ENCODE data around the gene KRTAP5-5.

The KRTAP5-5 gene

DNA sequence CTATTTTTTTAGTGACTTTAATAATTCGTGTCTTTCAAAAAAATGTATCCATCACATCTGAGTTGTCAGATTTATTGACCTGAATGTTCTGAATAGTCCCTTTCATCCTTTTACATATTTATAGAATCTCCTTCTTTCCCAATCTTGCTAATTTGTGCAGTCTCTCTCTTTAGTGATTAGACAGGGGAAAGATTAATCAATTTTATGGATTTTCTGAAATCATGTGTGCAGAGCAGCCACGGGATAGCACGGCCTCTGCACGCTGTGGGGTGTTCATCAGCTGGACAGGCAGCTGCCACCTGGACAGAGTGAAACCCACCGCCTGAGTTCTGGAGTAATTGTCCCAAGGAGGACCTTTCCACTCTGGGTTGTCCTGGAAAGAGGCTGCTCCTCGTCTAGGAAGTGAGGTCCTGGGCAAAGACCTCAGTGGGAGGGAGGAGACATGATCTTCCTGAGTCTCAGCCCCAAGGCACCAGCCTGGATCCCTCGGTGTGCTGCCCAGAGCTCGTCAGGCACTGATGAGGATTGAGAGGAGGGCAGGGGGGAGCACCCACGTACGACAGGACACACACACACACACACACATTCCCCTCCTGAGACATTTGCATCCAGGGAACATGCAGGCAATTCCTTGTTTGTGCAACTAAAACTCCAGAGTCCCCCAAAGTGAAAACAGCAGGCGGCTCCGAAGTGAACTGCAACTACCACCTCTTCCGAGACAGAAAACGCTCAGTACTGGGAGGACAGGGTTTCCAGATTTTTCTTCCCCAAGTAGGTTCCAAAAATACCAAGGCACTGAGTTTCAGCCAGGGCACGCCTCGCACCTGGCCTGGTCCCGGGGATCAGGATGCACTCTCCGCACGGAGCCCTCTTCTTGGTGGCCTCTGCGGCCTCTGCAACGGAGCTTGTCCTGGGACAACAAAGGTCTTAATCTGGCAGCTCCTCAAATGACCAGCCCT lies 44.9 kb downstream of the KRTAP5-5 start:
- Histone ChIP-seq H3K4me1 (ENCODE audit: insufficient read depth, low read length) (no peaks in the 10 kb centered on the region), H3K27me3 (ENCODE audit: insufficient read depth, low read length) (peaks cover 21% of the 10 kb centered on the region; the same call in 1 of the 2 replicates), H3K4me3 (ENCODE audit: low read length) (no peak overlapping the region), H3K27ac (ENCODE audit: low read length) (no peak overlapping the region), H3K9me3 (ENCODE audit: insufficient read depth, low read depth, low read length) (no peaks in the 10 kb centered on the region), H3K36me3 (ENCODE audit: insufficient read depth, low read depth, low read length) (no peaks in the 10 kb centered on the region), H3K9ac (ENCODE audit: low read depth, low read length) (no peak overlapping the region)

DNA sequence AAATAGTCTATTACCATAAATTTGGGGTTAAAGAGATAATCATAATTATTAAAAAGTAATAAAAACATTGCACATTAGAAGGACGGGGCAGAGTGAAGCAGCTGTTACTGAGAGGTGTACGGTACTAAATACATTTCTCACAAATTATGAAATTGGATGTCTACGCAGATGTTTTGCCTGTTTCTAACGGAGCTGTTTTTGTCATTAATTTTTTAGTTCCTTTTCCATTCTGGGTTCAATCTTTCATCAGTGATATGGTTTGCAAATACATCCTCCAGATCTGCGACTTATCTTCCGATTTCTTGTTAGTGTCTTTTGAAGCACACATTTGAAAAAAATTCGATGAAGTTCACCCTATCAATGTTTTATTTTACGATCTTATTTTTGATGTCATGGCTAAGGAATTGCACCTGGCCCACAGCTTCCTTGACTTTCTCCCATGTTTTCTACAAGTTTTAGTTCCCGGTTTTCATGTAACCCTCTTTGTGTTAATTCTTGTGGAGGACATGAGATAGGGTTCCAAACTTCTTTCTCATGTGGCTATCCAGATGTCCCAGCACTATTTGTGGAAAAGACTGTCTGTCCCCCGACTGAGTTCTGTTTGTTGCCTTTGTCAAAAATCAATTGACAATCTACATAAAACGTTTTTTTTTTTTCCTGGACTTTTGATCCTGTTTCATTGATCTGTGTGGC lies 46.1 kb downstream of the KRTAP5-5 start:
- Histone ChIP-seq H3K9me3 (ENCODE audit: insufficient read depth, low read depth, low read length) (no peaks in the 10 kb centered on the region), H3K27me3 (ENCODE audit: insufficient read depth, low read length) (peaks cover 19% of the 10 kb centered on the region; the same call in 1 of the 2 replicates), H3K4me1 (ENCODE audit: insufficient read depth, low read length) (no peaks in the 10 kb centered on the region), H3K4me3 (ENCODE audit: low read length) (no peak overlapping the region), H3K36me3 (ENCODE audit: insufficient read depth, low read depth, low read length) (no peaks in the 10 kb centered on the region), H3K9ac (ENCODE audit: low read depth, low read length) (no peak overlapping the region), H3K27ac (ENCODE audit: low read length) (no peak overlapping the region)

GRCh38 chr11:1676229-1676740 lies 46.7 kb downstream of the KRTAP5-5 start:
- Histone ChIP-seq H3K27me3 (ENCODE audit: insufficient read depth, low read length) (peaks cover 19% of the 10 kb centered on the region; the same call in 1 of the 2 replicates), H3K4me1 (ENCODE audit: insufficient read depth, low read length) (no peaks in the 10 kb centered on the region), H3K27ac (ENCODE audit: low read length) (no peak overlapping the region), H3K4me3 (ENCODE audit: low read length) (no peak overlapping the region), H3K9me3 (ENCODE audit: insufficient read depth, low read depth, low read length) (no peaks in the 10 kb centered on the region), H3K36me3 (ENCODE audit: insufficient read depth, low read depth, low read length) (no peaks in the 10 kb centered on the region), H3K9ac (ENCODE audit: low read depth, low read length) (no peak overlapping the region)

DNA sequence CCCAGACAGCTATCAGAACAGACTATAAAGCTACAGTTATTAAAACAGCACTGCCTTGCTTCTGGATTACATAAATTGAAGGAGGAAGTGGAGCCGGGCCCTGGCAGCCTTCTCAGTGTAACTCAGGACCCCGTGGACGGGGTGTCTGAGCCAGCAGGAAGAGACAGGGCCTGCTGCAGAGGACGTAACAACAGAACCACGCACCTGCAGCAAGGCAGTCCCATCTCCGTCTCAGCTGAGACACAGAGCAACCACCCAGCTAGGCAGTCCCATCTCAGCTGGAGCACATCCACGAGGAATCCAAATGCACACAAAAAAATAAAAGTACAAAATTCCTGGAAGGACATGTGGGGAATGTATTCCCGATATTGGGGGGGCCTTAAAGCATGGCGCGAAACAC lies 50.3 kb downstream of the KRTAP5-5 start:
- Histone ChIP-seq H3K36me3 (ENCODE audit: insufficient read depth, low read depth, low read length) (no peaks in the 10 kb centered on the region), H3K9ac (ENCODE audit: low read depth, low read length) (no peak overlapping the region), H3K27ac (ENCODE audit: low read length) (no peak overlapping the region), H3K4me3 (ENCODE audit: low read length) (no peak overlapping the region), H3K4me1 (ENCODE audit: insufficient read depth, low read length) (no peaks in the 10 kb centered on the region), H3K9me3 (ENCODE audit: insufficient read depth, low read depth, low read length) (no peaks in the 10 kb centered on the region), H3K27me3 (ENCODE audit: insufficient read depth, low read length) (no peaks in the 10 kb centered on the region)
